Heart left ventricle (tissue), 16 donors: Measurements from ENCODE around the gene TRPV6. TPM values are rescaled to one million over a fixed set of nuclear protein-coding genes. Genes with fewer than 3 reads are reported as not detected.

Source experiments
- ATAC-seq, 4 donors: fragments of 200-7000 bp; cut with Tn5 transposase; one replicate each; pipeline ENCODE4 v1.9.1; 2020 to 2022; ENCODE audit warnings: moderate library complexity in 4 of 4, mild to moderate bottlenecking in 3 of 4, moderate number of reproducible peaks in 1 of 4
- DNase-seq, 5 donors: peaks; one replicate each; pipeline ENCODE4 v3.0.0-alpha.2; 2020
- H3K27ac ChIP-seq, 12 donors: fragments of 200-600 bp; sonication (generic) in 4 of 12; one replicate each; pipeline versions ENCODE4 v1.5.0 to v1.8.0; 2016 to 2022; ENCODE audit warnings: mild to moderate bottlenecking in 2 of 12
- H3K27me3 ChIP-seq, 9 donors: fragments of 200-600 bp; sonication (generic) in 2 of 9; one replicate each; pipeline versions ENCODE4 v1.5.1 to v1.8.0; 2016 to 2022; ENCODE audit warnings: mild to moderate bottlenecking in 3 of 9
- H3K36me3 ChIP-seq, 9 donors: fragments of 200-600 bp; sonication (generic) in 2 of 9; one replicate each; pipeline versions ENCODE4 v1.5.0 to v1.8.0; 2018 to 2022; ENCODE audit warnings: mild to moderate bottlenecking in 2 of 9
- H3K4me1 ChIP-seq, 12 donors: fragments of 200-600 bp; sonication (generic) in 4 of 12; one replicate each; pipeline versions ENCODE4 v1.5.0 to v1.8.0; 2016 to 2022; ENCODE audit warnings: mild to moderate bottlenecking in 3 of 12
- H3K4me3 ChIP-seq, 12 donors: fragments of 200-600 bp; sonication (generic) in 4 of 12; one replicate each; pipeline versions ENCODE4 v1.5.0 to v1.8.0; 2017 to 2022; ENCODE audit warnings: mild to moderate bottlenecking in 9 of 12, moderate library complexity in 4 of 12
- H3K9me3 ChIP-seq, 12 donors: fragments of 200-600 bp; sonication (generic) in 4 of 12; one replicate each; pipeline versions ENCODE4 v1.5.0 to v1.8.0; 2016 to 2022; ENCODE audit warnings: mild to moderate bottlenecking in 1 of 12
- CTCF ChIP-seq, 12 donors: fragments of 200-600 bp; sonication (generic) in 4 of 12; IDR thresholded peaks; one replicate each; pipeline versions ENCODE4 v1.5.0 to v1.8.0; 2018 to 2022; ENCODE audit warnings: antibody characterized with exemption in 12 of 12, mild to moderate bottlenecking in 5 of 12
- POLR2A ChIP-seq, 2 donors: fragments of 450-650 bp; IDR thresholded peaks; one replicate each; pipeline ENCODE4 v1.6.1; 2017; ENCODE audit warnings: antibody characterized with exemption in 2 of 2, mild to moderate bottlenecking in 2 of 2, moderate library complexity in 2 of 2
- WGBS, 4 donors: extraction: QIAGEN DNeasy Blood & Tissue Kit in 2 of 4; methylation state at CpG; one replicate each; pipeline versions ENCODE4 v1.1.5 to v1.1.7; 2013 to 2018; 5-methylcytosine and 5-hydroxymethylcytosine counted together
- intact Hi-C, 10 donors: fragments of 100-400 bp; cut with DNase I; formaldehyde crosslinking; loops; one replicate each; pipeline versions ENCODE4 v1.11.1 to v1.14.2; 2022
- polyA plus RNA-seq, 2 donors: library from polyadenylated mRNA; stranded (reverse); fragments of 200-250 nt; gene quantifications; one replicate each; pipeline ENCODE4 v1.2.3, GENCODE V29; 2013
- total RNA-seq, 9 donors: library from RNA; depleted of rRNA in 2 of 9; stranded (reverse); fragments of >200 nt in 2 of 9; fragmentation: NEBNext Ultra II Directional in 3 of 9; extraction: Animal tissue kit (Norgen Biotek cat#: 25700) in 3 of 9; gene quantifications; one replicate each; pipeline versions ENCODE4 v1.1.0 to v1.2.4, GENCODE V29; 2016 to 2023
- donor health status: ischemic (EF 13 %, LVEDD 7.1; RV severe dilation, severe dysfunction).
- donor health status: healthy with polysubstance abuse.
- donor health status: DM: no; HTN: yes; CAD: no.
- donor health status: DM: no; HTN: no; CAD: no.
- donor health status: ischemic (EF 25% LVEDD 6.9; RV normal size, moderate dysfunction).
- donor health status: ischemic (EF 25% LVEDD 5.7; RV mildly dilated, moderate dysfunction).
- donor health status: healthy.
- donor health status: DM: yes; HTN: yes; CAD: no.
- donor health status: ischemic (EF 35%, LVEDD 5.7; RV mildly dilated, moderate dysfunction).
- donor health status: nonischemic (EF 11% LVEDD 7.7; RV severe dilation, severe dysfunction).
- donor health status: DM: yes; HTN: yes; CAD: no.
- donor health status: PGD.
- donor health status: ischemic (EF 29% LVEDD 5.4; RV normal size, mild dysfunction).
- donor health status: nonischemic (EF 23%, LVEDD 6.1; RV moderate dilation, normal function).

TRPV6 gene
- total and polyA plus RNA-seq, 11 donors: 0.68 TPM; not detected in 10

- Histone ChIP-seq H3K36me3 (no peaks in the 10 kb centered on the region), H3K4me1 (no peaks in the 10 kb centered on the region), H3K27ac (no peak overlapping the region), H3K9me3 (no peaks in the 10 kb centered on the region), H3K27me3 (peaks cover 0 to 27% (median 0%) of the 10 kb centered on the region in 9 donors), H3K4me3 (no peak overlapping the region)
- intact Hi-C loops: no loop called here
- 56 to 70% (median 61%) methylated on average over 11 to 12 of the region's 12 CpGs for WGBS, 4 donors
- TF ChIP-seq POLR2A (IDR thresholded peaks at IDR 0.05) (no peak), CTCF (IDR thresholded peaks at IDR 0.05) (no peak)
- ATAC-seq (no peak), DNase-seq (peak in 1 of 5 donors; percentile 7)
Observed at GRCh38 chr7:142894112-142894984, 8.8 kb upstream of the TRPV6 start.

GRCh38 chr7:142892951-142893350 lies 7.4 kb upstream of the TRPV6 start:
- 82 to 92% (median 86%) methylated on average over 5 of the region's 5 CpGs for WGBS, 4 donors

DNA sequence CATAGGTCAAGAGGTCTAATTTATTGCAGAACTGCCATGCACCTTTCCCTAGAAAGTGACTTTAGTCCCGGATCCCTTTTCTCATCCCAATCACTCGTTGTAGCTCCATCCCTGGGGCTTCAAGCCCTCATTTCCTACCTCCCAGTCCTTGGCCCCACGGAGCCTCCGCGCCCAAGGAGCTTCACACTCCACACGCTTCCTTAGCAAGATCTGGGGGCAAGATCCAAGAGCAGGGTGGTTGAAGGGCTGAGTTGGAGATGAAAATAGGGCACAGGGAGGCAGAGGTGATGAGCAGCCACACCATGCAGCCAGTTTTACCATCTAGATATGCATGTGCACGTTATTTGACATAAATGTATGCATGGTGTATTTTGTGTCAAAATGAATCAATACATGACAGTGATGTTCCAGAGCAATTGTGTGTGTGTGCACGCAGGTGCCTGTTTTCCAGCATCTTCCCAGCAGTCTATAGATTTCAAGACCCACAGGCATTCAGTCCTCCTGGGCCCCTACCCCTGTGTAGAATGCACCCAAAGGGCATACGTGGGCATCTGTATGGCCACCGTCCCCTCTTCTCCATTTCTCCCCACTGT lies 6.0 kb upstream of the TRPV6 start:
- ATAC-seq (no peak), DNase-seq (no peak)
- WGBS, 4 donors: 82 to 86% (median 83%) methylated on average over 10 of the region's 10 CpGs
- no peak overlapping the region for H3K27ac ChIP-seq
- TF ChIP-seq CTCF (IDR thresholded peaks at IDR 0.05) (no peak), POLR2A (IDR thresholded peaks at IDR 0.05) (no peak)
- H3K36me3 ChIP-seq: no peaks in the 10 kb centered on the region
- no peaks in the 10 kb centered on the region for H3K9me3 ChIP-seq
- H3K4me1 ChIP-seq: no peaks in the 10 kb centered on the region
- intact Hi-C loops: no loop called here
- H3K27me3 ChIP-seq: peaks cover 0 to 21% (median 0%) of the 10 kb centered on the region in 9 donors
- H3K4me3 ChIP-seq: no peak overlapping the region

More at GRCh38 chr7:142892951-142893350, 7.4 kb upstream of the TRPV6 start:
- intact Hi-C loops: no loop called here
- TF ChIP-seq POLR2A (IDR thresholded peaks at IDR 0.05) (no peak), CTCF (IDR thresholded peaks at IDR 0.05) (no peak)
- ATAC-seq (no peak), DNase-seq (peak in 1 of 5 donors; percentile 8)
- no peak overlapping the region for H3K4me3 ChIP-seq
- H3K27me3 ChIP-seq: peaks cover 0 to 25% (median 0%) of the 10 kb centered on the region in 9 donors
- no peak overlapping the region for H3K27ac ChIP-seq
- H3K36me3 ChIP-seq: no peaks in the 10 kb centered on the region
- no peaks in the 10 kb centered on the region for H3K4me1 ChIP-seq
- no peaks in the 10 kb centered on the region for H3K9me3 ChIP-seq

DNA sequence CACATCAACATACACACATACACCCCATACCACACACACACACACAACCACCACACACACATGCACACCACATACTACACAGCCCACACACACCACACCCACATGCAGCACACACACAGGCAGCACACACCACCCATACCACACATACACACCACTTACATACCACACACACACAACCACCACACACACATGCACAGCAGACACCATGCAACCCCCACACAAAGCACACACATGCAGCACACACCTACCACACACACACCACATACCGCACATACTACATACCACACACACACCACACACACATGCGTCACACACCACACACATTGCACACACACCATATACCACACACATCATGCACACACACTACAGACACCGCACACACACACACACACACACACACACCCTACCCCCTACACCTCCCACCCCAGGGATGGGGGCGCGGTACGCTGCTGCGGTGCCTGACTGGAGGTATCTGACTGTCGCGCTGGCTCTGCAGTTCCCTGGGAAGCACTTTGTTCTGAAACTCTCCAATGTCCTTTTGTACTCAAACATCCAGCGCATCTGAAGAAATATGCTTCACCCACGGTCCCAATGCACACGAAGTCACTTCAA lies 5.4 kb upstream of the TRPV6 start:
- H3K27me3 ChIP-seq: peaks cover 0 to 18% (median 0%) of the 10 kb centered on the region in 9 donors
- TF ChIP-seq POLR2A (IDR thresholded peaks at IDR 0.05) (no peak), CTCF (IDR thresholded peaks at IDR 0.05) (no peak)
- no peak overlapping the region for H3K4me3 ChIP-seq
- no peaks in the 10 kb centered on the region for H3K9me3 ChIP-seq
- H3K4me1 ChIP-seq: no peaks in the 10 kb centered on the region
- no peak overlapping the region for H3K27ac ChIP-seq
- intact Hi-C loops: no loop called here
- ATAC-seq (no peak), DNase-seq (peak in 1 of 5 donors; percentile 5)
- WGBS, 4 donors: 82 to 84% (median 83%) methylated on average over 12 of the region's 12 CpGs
- H3K36me3 ChIP-seq: no peaks in the 10 kb centered on the region
